HEK293 (cell line): ENCODE measurements around the gene KDM2B.

Source experiments
- CTCF ChIA-PET: fragments of 350-600 bp; formaldehyde crosslinking; extraction: SDS; loops from one replicate; lab custom pipeline; 2021; ENCODE audit warnings: antibody characterized with exemption; lab: Yijun Ruan, JAX
- POLR2A ChIA-PET: fragments of 300-600 bp; formaldehyde crosslinking; extraction: SDS; loops from one replicate; lab custom pipeline; 2020; ENCODE audit warnings: antibody characterized with exemption, inconsistent platforms; lab: Yijun Ruan, JAX
- H3K27ac ChIP-seq: fragments of 200-500 bp; sonication (Bioruptor generic); 2 replicates; pipeline ENCODE4 v1.5.1; 2014; ENCODE audit warnings: low read depth, low read length, control low read depth, inconsistent platforms; ENCODE audit errors: extremely low read depth
- H3K36me3 ChIP-seq, 2 experiments: fragments of 200-500 bp in 1 of 2; sonication (Bioruptor generic) in 1 of 2; 1 replicate in 1 of 2; 2 replicates in 1 of 2; pipeline ENCODE4 v1.5.1; 2014 to 2017; ENCODE audit warnings: inconsistent platforms in 2 of 2, low read length in 2 of 2; ENCODE audit not compliant: control insufficient read depth in 2 of 2, insufficient read depth in 1 of 2
- H3K4me1 ChIP-seq: fragments of 200-500 bp; sonication (Bioruptor generic); 2 replicates; pipeline ENCODE4 v1.5.1; 2014; ENCODE audit warnings: mild to moderate bottlenecking, low read length, inconsistent platforms; ENCODE audit not compliant: control insufficient read depth, insufficient read depth
- H3K4me3 ChIP-seq: 2 replicates; pipeline ENCODE4 v1.5.1; 2011; ENCODE audit warnings: low read depth, mild to moderate bottlenecking, control low read depth, low read length, moderate library complexity
- H3K9me3 ChIP-seq: fragments of 200-500 bp; sonication (Bioruptor generic); 2 replicates; pipeline ENCODE4 v1.5.1; 2014; ENCODE audit warnings: low read depth, low read length, inconsistent platforms; ENCODE audit not compliant: control insufficient read depth, insufficient read depth
- AEBP2 ChIP-seq: fragments of 450-650 bp; formaldehyde crosslinking; IDR thresholded peaks from 2 replicates; pipeline ENCODE4 v1.5.1; 2016; ENCODE audit warnings: missing biosample characterization, missing genetic modification characterization, borderline replicate concordance
- BCL6B ChIP-seq: fragments of 450-650 bp; formaldehyde crosslinking; IDR thresholded peaks from 2 replicates; pipeline ENCODE4 v1.5.1; 2017; ENCODE audit warnings: missing biosample characterization, missing genetic modification characterization
- FEZF1 ChIP-seq: fragments of 450-650 bp; formaldehyde crosslinking; IDR thresholded peaks from 2 replicates; pipeline ENCODE4 v1.5.1; 2016; ENCODE audit warnings: missing biosample characterization, missing genetic modification characterization
- INSM2 ChIP-seq: fragments of 450-650 bp; formaldehyde crosslinking; IDR thresholded peaks from 2 replicates; pipeline ENCODE4 v1.5.1; 2016; ENCODE audit warnings: missing biosample characterization, missing genetic modification characterization
- PRDM1 ChIP-seq: fragments of 450-650 bp; formaldehyde crosslinking; IDR thresholded peaks from 2 replicates; pipeline ENCODE4; 2016; ENCODE audit warnings: missing biosample characterization, missing genetic modification characterization
- SALL2 ChIP-seq: fragments of 450-650 bp; formaldehyde crosslinking; IDR thresholded peaks from 2 replicates; pipeline ENCODE4 v1.5.0; 2017; ENCODE audit warnings: missing biosample characterization, mild to moderate bottlenecking, missing genetic modification characterization, borderline replicate concordance
- SETDB1 ChIP-seq: IDR thresholded peaks from one replicate; pipeline ENCODE4 v1.6.1; 2017; ENCODE audit warnings: mild to moderate bottlenecking, low read length, moderate library complexity, mixed read lengths; ENCODE audit not compliant: insufficient read length
- ZBTB17 ChIP-seq: fragments of 450-650 bp; formaldehyde crosslinking; IDR thresholded peaks from 2 replicates; pipeline ENCODE4 v1.5.1; 2016; ENCODE audit warnings: missing biosample characterization, missing genetic modification characterization
- ZBTB20 ChIP-seq: fragments of 450-650 bp; formaldehyde crosslinking; IDR thresholded peaks from 2 replicates; pipeline ENCODE4 v1.5.1; 2016; ENCODE audit warnings: missing biosample characterization, missing genetic modification characterization
- ZBTB21 ChIP-seq: fragments of 450-650 bp; formaldehyde crosslinking; IDR thresholded peaks from 2 replicates; pipeline ENCODE4 v1.5.1; 2017; ENCODE audit warnings: missing biosample characterization, missing genetic modification characterization
- ZNF16 ChIP-seq: fragments of 450-650 bp; formaldehyde crosslinking; IDR thresholded peaks from 2 replicates; pipeline ENCODE4 v1.5.1; 2016; ENCODE audit warnings: low read depth, missing biosample characterization, missing genetic modification characterization
- ZNF211 ChIP-seq: fragments of 450-650 bp; formaldehyde crosslinking; IDR thresholded peaks from 2 replicates; pipeline ENCODE4 v1.5.1; 2016; ENCODE audit warnings: low read depth, missing biosample characterization, missing genetic modification characterization
- ZNF366 ChIP-seq: fragments of 450-650 bp; formaldehyde crosslinking; conservative IDR thresholded peaks from 2 replicates; pipeline ENCODE4 v1.5.1; 2016; ENCODE audit warnings: missing biosample characterization, missing genetic modification characterization
- ZNF514 ChIP-seq: fragments of 450-650 bp; formaldehyde crosslinking; IDR thresholded peaks from 2 replicates; pipeline ENCODE4 v1.5.1; 2016; ENCODE audit warnings: missing biosample characterization, missing genetic modification characterization
- ZNF621 ChIP-seq: fragments of 450-650 bp; formaldehyde crosslinking; IDR thresholded peaks from 2 replicates; pipeline ENCODE4 v1.5.1; 2017; ENCODE audit warnings: missing biosample characterization, missing genetic modification characterization
- ZNF645 ChIP-seq: fragments of 450-650 bp; formaldehyde crosslinking; IDR thresholded peaks from 2 replicates; pipeline ENCODE4; 2016; ENCODE audit warnings: missing biosample characterization, missing genetic modification characterization
- ZNF658 ChIP-seq: fragments of 450-650 bp; formaldehyde crosslinking; IDR thresholded peaks from 2 replicates; pipeline ENCODE4; 2016; ENCODE audit warnings: missing biosample characterization, missing genetic modification characterization
- ZNF76 ChIP-seq: fragments of 450-650 bp; formaldehyde crosslinking; IDR thresholded peaks from 2 replicates; pipeline ENCODE4; 2016; ENCODE audit warnings: low read depth, missing biosample characterization, missing genetic modification characterization, borderline replicate concordance
- ZNF768 ChIP-seq: fragments of 450-650 bp; formaldehyde crosslinking; IDR thresholded peaks from 2 replicates; pipeline ENCODE4 v1.5.1; 2018; ENCODE audit warnings: missing biosample characterization, mild to moderate bottlenecking, missing genetic modification characterization
- ZSCAN30 ChIP-seq: fragments of 450-650 bp; IDR thresholded peaks from 2 replicates; pipeline ENCODE4 v1.5.1; 2018; ENCODE audit warnings: missing biosample characterization, mild to moderate bottlenecking, missing genetic modification characterization, moderate library complexity
- ZSCAN4 ChIP-seq: fragments of 450-650 bp; formaldehyde crosslinking; IDR thresholded peaks from 2 replicates; pipeline ENCODE4 v1.5.1; 2017; ENCODE audit warnings: missing biosample characterization, missing genetic modification characterization

KDM2B gene

GRCh38 chr12:121568518-121568917, 12.3 kb downstream of the KDM2B start:
- CTCF ChIA-PET, result interaction anchor here (0.6 to 0.7 kb wide), 4 partner anchors 22 to 123 kb away, joined by 3 to 4 read pairs (median 3); no protein-coding TSS in a partner anchor
- POLR2A ChIA-PET, result interaction anchor here (0.6 to 2.2 kb wide), 2 partner anchors 11 to 21 kb away, joined by 3 to 9 read pairs; no protein-coding TSS in a partner anchor

GRCh38 chr12:121565076-121565475, 15.7 kb downstream of the KDM2B start:
- no peak overlapping the region for H3K4me3 ChIP-seq
- ChIA-PET POLR2A (interaction anchor here (0.6 to 0.8 kb wide), 2 partner anchors 15 to 434 kb away, joined by 3 to 8 read pairs; no protein-coding TSS in a partner anchor), CTCF (interaction anchor here (0.6 to 1.2 kb wide), 2 partner anchors 12 to 260 kb away, joined by 3 to 7 read pairs; no protein-coding TSS in a partner anchor)
- H3K9me3 ChIP-seq, result no peaks in the 10 kb centered on the region
- H3K27ac ChIP-seq, result no peak overlapping the region
- H3K4me1 ChIP-seq, result no peaks in the 10 kb centered on the region
- TF ChIP-seq ZSCAN30 (tag by site-specific recombination) (no peak), ZNF16 (tag by site-specific recombination) (no peak), ZNF621 (tag by site-specific recombination) (no peak), ZNF768 (tag by site-specific recombination) (no peak), ZSCAN4 (tag by site-specific recombination) (no peak), ZBTB17 (tag by site-specific recombination) (no peak), FEZF1 (tag by site-specific recombination) (no peak), SALL2 (no peak), ZNF645 (tag by site-specific recombination) (no peak), AEBP2 (tag by site-specific recombination) (no peak), ZBTB20 (tag by site-specific recombination) (no peak), ZNF211 (tag by site-specific recombination) (no peak), ZNF514 (tag by site-specific recombination) (no peak), ZNF366 (no peak), INSM2 (tag by site-specific recombination) (no peak), BCL6B (tag by site-specific recombination) (no peak), ZNF658 (no peak), ZBTB21 (tag by site-specific recombination) (no peak)
- H3K36me3 ChIP-seq, result peaks cover 3 to 12% of the 10 kb centered on the region in 2 experiments; a peak in 2 of 3 replicates

More at GRCh38 chr12:121568518-121568917, 12.3 kb downstream of the KDM2B start:
- H3K9me3 ChIP-seq, result no peaks in the 10 kb centered on the region
- H3K36me3 ChIP-seq, result peaks cover 11 to 17% of the 10 kb centered on the region in 2 experiments; a peak in 2 of 3 replicates
- no peak overlapping the region for H3K4me3 ChIP-seq
- peak; percentile 32; the same call in 1 of the 2 replicates for TF ChIP-seq ZNF76 (tag by site-specific recombination)
- TF ChIP-seq SETDB1, result no peak
- peak; percentile 55 for TF ChIP-seq PRDM1 (tag by site-specific recombination)
- TF ChIP-seq, all 188 proteins: peak for 2
- H3K4me1 ChIP-seq, result no peaks in the 10 kb centered on the region
- H3K27ac ChIP-seq, result no peak overlapping the region
